ENCODE results near the gene NFKBIL1. TPM values are rescaled to one million over a fixed set of nuclear protein-coding genes. Genes with fewer than 3 reads are reported as not detected.
A peak's percentile ranks its signal among the peaks of the same experiment; 100 is the strongest.

The NFKBIL1 gene
- total and polyA plus RNA-seq, 9 of the 15 experiments (the other 6 are each of a cell fraction or from before 2014, with no cell fraction given): 0.49 to 33.1 (median 7.6) TPM

DNA sequence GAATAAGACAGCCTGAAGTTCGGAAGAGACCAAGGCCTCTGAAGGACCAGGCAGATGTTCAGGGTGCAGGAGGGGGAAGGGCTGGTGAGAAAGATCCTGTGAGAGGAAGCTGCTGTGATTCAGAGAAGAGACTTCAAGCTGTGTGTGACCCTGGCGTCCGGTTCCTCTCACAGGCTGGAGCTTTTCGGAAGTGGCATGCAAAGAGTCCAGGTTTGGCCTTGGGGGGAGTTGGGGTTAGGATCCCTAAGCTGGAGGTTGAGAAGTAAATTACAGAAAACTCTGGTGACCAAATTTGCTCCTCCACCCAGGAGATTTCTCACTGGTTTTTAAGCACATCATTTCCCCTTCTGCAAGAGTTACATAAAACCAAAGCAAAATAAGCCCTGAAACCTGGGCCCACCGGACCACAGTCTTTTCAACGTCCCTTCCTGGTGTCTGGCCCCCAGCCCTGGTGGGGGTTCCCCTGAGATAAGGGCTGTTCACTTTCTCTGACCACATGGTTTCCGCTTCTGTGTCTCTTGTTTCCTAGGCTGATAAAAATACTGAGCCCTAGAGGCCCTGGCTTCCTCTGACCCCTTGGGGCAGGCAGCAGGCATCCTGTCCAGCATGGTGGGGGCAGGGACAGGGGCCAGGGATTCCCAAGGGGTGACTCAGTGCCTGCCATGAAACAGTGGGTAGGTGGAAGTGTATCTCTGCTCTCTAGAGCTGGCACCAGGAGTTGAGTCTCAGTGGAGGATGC, 12.7 kb downstream of the NFKBIL1 start (continued):
- TF ChIP-seq TCF3 (CRISPR knock-in tag; IDR thresholded peaks at IDR 0.05) (peak; percentile 55), ETS1 (conservative IDR thresholded peaks at IDR 0.05; ENCODE audit: control insufficient read depth, low read depth, low read length) (peak; percentile 24; the same call in 1 of the 2 replicates), ZBTB7A (IDR thresholded peaks at IDR 0.05; ENCODE audit: borderline replicate concordance, control insufficient read depth, low read depth, low read length) (peak; percentile 78; the same call in 1 of the 2 replicates), NR4A1 (CRISPR knock-in tag; IDR thresholded peaks at IDR 0.05) (0 out of 2 replicates have a peak, but pooled peaks have one; percentile 30), NR4A1 (tag; IDR thresholded peaks at IDR 0.05) (no peak), GTF2A2 (tag; IDR thresholded peaks at IDR 0.05) (no peak), TBL1XR1 (IDR thresholded peaks at IDR 0.05; ENCODE audit: low read length in 2 of 2) (peak in 1 of 2 experiments; percentile 74; a peak in 2 of 4 replicates), ZNF57 (CRISPR knock-in tag; IDR thresholded peaks at IDR 0.05) (no peak), ZNF282 (CRISPR knock-in tag; IDR thresholded peaks at IDR 0.05) (no peak), RNF2 (IDR thresholded peaks at IDR 0.05) (peak; percentile 90), BHLHE40 (IDR thresholded peaks at IDR 0.05; ENCODE audit: low read length) (peak; percentile 75), SOX6 (IDR thresholded peaks at IDR 0.05) (peak; percentile 71), ZNF140 (CRISPR knock-in tag; IDR thresholded peaks at IDR 0.05) (no peak), ETV5 (CRISPR knock-in tag; IDR thresholded peaks at IDR 0.05; ENCODE audit: low read depth) (peak; percentile 73; the same call in 1 of the 2 replicates), TEAD1 (CRISPR knock-in tag; IDR thresholded peaks at IDR 0.05) (peak; percentile 61 to 77; a peak in 1 of 4 replicates), NCOA1 (IDR thresholded peaks at IDR 0.05; ENCODE audit: low read depth) (no peak), ZNF280B (CRISPR knock-in tag; IDR thresholded peaks at IDR 0.05) (no peak), HDAC3 (IDR thresholded peaks at IDR 0.05; ENCODE audit: borderline replicate concordance, partially characterized antibody) (peak; percentile 62), NR2C1 (IDR thresholded peaks at IDR 0.05) (no peak), NR2C1 (tag; IDR thresholded peaks at IDR 0.05) (peak; percentile 35; the same call in 1 of the 2 replicates), ELF1 (tag; IDR thresholded peaks at IDR 0.05) (no peak), HMGN3 (IDR thresholded peaks at IDR 0.05; ENCODE audit: borderline replicate concordance, extremely low read depth, insufficient read length, low read depth, low read length) (peak; percentile 24)
- TF ChIP-seq, protein P1, sequence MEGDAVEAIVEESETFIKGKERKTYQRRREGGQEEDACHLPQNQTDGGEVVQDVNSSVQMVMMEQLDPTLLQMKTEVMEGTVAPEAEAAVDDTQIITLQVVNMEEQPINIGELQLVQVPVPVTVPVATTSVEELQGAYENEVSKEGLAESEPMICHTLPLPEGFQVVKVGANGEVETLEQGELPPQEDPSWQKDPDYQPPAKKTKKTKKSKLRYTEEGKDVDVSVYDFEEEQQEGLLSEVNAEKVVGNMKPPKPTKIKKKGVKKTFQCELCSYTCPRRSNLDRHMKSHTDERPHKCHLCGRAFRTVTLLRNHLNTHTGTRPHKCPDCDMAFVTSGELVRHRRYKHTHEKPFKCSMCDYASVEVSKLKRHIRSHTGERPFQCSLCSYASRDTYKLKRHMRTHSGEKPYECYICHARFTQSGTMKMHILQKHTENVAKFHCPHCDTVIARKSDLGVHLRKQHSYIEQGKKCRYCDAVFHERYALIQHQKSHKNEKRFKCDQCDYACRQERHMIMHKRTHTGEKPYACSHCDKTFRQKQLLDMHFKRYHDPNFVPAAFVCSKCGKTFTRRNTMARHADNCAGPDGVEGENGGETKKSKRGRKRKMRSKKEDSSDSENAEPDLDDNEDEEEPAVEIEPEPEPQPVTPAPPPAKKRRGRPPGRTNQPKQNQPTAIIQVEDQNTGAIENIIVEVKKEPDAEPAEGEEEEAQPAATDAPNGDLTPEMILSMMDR (IDR thresholded peaks at IDR 0.05 in 2 of 3, conservative IDR thresholded peaks at IDR 0.05 in 1 of 3; ENCODE audit: insufficient read depth in 2 of 3, low read depth in 1 of 3, low read length in 3 of 3): peak in 2 of 3 experiments; percentile 23 to 34; a peak in 2 of 6 replicates
- TF ChIP-seq, protein P2, sequence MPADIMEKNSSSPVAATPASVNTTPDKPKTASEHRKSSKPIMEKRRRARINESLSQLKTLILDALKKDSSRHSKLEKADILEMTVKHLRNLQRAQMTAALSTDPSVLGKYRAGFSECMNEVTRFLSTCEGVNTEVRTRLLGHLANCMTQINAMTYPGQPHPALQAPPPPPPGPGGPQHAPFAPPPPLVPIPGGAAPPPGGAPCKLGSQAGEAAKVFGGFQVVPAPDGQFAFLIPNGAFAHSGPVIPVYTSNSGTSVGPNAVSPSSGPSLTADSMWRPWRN (IDR thresholded peaks at IDR 0.05; ENCODE audit: low read depth): peak; percentile 54; the same call in 1 of the 2 replicates
